H7 (cell line): Measurements from ENCODE around the gene HIPK4. TPM values are rescaled to one million over a fixed set of nuclear protein-coding genes. Genes with fewer than 3 reads are reported as not detected.

Experiments used
- DNase-seq: peaks from one replicate; pipeline ENCODE4 v3.0.0; 2012
- H3K27me3 ChIP-seq: 2 replicates; pipeline ENCODE4 v1.6.0; 2011; ENCODE audit warnings: mild to moderate bottlenecking, low read length; ENCODE audit not compliant: control insufficient read depth, insufficient read depth
- H3K36me3 ChIP-seq: replicated peaks from 2 replicates; pipeline ENCODE4 v1.5.1; 2011; ENCODE audit warnings: low read length; ENCODE audit not compliant: control insufficient read depth, insufficient read depth
- H3K4me3 ChIP-seq: 2 replicates; pipeline ENCODE4 v1.5.1; 2011; ENCODE audit warnings: low read depth, mild to moderate bottlenecking, control low read depth, low read length, moderate library complexity; ENCODE audit not compliant: insufficient read depth
- total RNA-seq: library from RNA; depleted of rRNA; stranded (reverse); fragments of >200 nt; shearing (Covaris generic); gene quantifications from 2 replicates; pipeline ENCODE4 v1.2.3, GENCODE V29; 2014; rRNA removed

The HIPK4 gene
- total RNA-seq, 1 experiment from 2014 or later = 0.24 TPM

DNA sequence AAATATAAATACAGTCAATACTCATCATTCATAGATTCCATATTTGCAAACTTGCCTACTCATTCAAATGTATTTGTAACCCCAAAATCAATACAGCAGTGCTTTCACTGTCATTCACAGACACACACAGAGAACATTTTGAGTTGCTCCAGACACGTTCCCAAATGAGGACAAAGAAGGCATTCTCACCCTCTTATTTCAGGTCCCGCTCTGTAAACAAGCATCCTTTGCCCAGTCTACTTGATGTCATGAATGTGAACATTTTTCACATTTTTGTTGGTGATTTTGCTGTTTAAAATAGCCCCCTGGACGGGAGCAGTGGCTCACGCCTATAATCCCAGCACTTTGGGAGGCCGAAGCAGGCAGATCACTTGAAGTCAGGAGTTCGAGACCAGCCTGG, 57.3 kb downstream of the HIPK4 start:
- Histone ChIP-seq H3K4me3 (no peak overlapping the region), H3K36me3 (peaks cover 21% of the 10 kb centered on the region), H3K27me3 (no peaks in the 10 kb centered on the region)
- no peak for DNase-seq

- DNase-seq = no peak
- Histone ChIP-seq H3K4me3 (no peak overlapping the region), H3K27me3 (no peaks in the 10 kb centered on the region), H3K36me3 (peaks cover 25% of the 10 kb centered on the region)
Observed at GRCh38 chr19:40331052-40331451, 58.9 kb downstream of the HIPK4 start.

Other genes starting within 250 kb of the HIPK4 start
- 16.7 and 24.5 TPM in 2 replicates for gene MAP3K10, start 198.8 kb downstream of the HIPK4 start, total RNA-seq
- gene TTC9B, start 171.8 kb downstream of the HIPK4 start, total RNA-seq = not detected in 2 replicates
- gene CCNP, start 163.5 kb downstream of the HIPK4 start, total RNA-seq = 0.87 TPM in 1 of 2 replicates, not detected in the other
- gene AKT2, start 104.8 kb downstream of the HIPK4 start, total RNA-seq = 112 and 126 TPM in 2 replicates
- 8.2 and 11.8 TPM in 2 replicates for gene C19orf47, start 41.8 kb downstream of the HIPK4 start, total RNA-seq
- gene PLD3, start 41.5 kb downstream of the HIPK4 start, total RNA-seq = 332 and 352 TPM in 2 replicates
- 5.0 and 10.7 TPM in 2 replicates for gene PRX, start 23.2 kb upstream of the HIPK4 start, total RNA-seq
- 3.7 and 4.4 TPM in 2 replicates for gene SERTAD1, start 35.8 kb upstream of the HIPK4 start, total RNA-seq
- 26.0 and 29.9 TPM in 2 replicates for gene SERTAD3, start 54.2 kb upstream of the HIPK4 start, total RNA-seq
- 43.6 and 53.8 TPM in 2 replicates for gene BLVRB, start 75.6 kb upstream of the HIPK4 start, total RNA-seq
- 0.78 and 1.1 TPM in 2 replicates for gene SPTBN4, start 76.8 kb upstream of the HIPK4 start, total RNA-seq
- 52.3 and 58.2 TPM in 2 replicates for gene SHKBP1, start 186.7 kb upstream of the HIPK4 start, total RNA-seq
- gene LTBP4, start 211.2 kb upstream of the HIPK4 start, total RNA-seq = 54.6 and 83.1 TPM in 2 replicates